NB4 (cell line): ENCODE data around the gene EPB41L2.

ENCODE experiments used
- POLR2A ChIP-seq: IDR thresholded peaks from 2 replicates; pipeline ENCODE4 v1.6.1; 2011; ENCODE audit warnings: mild to moderate bottlenecking; ENCODE audit not compliant: insufficient read length; ENCODE audit errors: extremely low read depth
- TF ChIP-seq, protein P1 (sequence below): IDR thresholded peaks from one replicate; pipeline ENCODE4 v1.5.1; 2012; ENCODE audit warnings: low read depth, low read length
- TF ChIP-seq, protein P2 (sequence below): IDR thresholded peaks from 2 replicates; pipeline ENCODE4 v1.6.1; 2011; ENCODE audit warnings: low read depth, low read length

- TF ChIP-seq, protein P1, sequence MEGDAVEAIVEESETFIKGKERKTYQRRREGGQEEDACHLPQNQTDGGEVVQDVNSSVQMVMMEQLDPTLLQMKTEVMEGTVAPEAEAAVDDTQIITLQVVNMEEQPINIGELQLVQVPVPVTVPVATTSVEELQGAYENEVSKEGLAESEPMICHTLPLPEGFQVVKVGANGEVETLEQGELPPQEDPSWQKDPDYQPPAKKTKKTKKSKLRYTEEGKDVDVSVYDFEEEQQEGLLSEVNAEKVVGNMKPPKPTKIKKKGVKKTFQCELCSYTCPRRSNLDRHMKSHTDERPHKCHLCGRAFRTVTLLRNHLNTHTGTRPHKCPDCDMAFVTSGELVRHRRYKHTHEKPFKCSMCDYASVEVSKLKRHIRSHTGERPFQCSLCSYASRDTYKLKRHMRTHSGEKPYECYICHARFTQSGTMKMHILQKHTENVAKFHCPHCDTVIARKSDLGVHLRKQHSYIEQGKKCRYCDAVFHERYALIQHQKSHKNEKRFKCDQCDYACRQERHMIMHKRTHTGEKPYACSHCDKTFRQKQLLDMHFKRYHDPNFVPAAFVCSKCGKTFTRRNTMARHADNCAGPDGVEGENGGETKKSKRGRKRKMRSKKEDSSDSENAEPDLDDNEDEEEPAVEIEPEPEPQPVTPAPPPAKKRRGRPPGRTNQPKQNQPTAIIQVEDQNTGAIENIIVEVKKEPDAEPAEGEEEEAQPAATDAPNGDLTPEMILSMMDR, result no peak
- no peak for TF ChIP-seq POLR2A
- TF ChIP-seq, protein P2, sequence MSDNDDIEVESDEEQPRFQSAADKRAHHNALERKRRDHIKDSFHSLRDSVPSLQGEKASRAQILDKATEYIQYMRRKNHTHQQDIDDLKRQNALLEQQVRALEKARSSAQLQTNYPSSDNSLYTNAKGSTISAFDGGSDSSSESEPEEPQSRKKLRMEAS, result no peak
Observed at GRCh38 chr6:130962966-130963365, 100.1 kb downstream of the EPB41L2 start.
